NCI-H2227 (cell line): ENCODE measurements around the gene SLC2A4RG.

ENCODE experiments used
- DNase-seq: peaks from one replicate; lab custom pipeline; 2025; ENCODE audit not compliant: unreplicated experiment; lab: John Stamatoyannopoulos, UW

The SLC2A4RG gene

GRCh38 chr20:63698739-63699465, 40.7 kb upstream of the SLC2A4RG start:
- DNase-seq, result no peak

GRCh38 chr20:63699466-63700198, 39.9 kb upstream of the SLC2A4RG start:
- no peak for DNase-seq

GRCh38 chr20:63700199-63701050, 39.2 kb upstream of the SLC2A4RG start:
- DNase-seq, result no peak

- no peak for DNase-seq
Measured at GRCh38 chr20:63701051-63701328, 38.6 kb upstream of the SLC2A4RG start.

- no peak for DNase-seq
Measured at GRCh38 chr20:63701329-63702035, 38.1 kb upstream of the SLC2A4RG start.

GRCh38 chr20:63702036-63702665, 37.4 kb upstream of the SLC2A4RG start:
- DNase-seq, result no peak

GRCh38 chr20:63702751-63703470, 36.7 kb upstream of the SLC2A4RG start:
- no peak for DNase-seq

GRCh38 chr20:63703471-63703975, 36.1 kb upstream of the SLC2A4RG start:
- no peak for DNase-seq

GRCh38 chr20:63703976-63704748, 35.4 kb upstream of the SLC2A4RG start:
- DNase-seq, result no peak

- no peak for DNase-seq
Measured at GRCh38 chr20:63704749-63705117, 34.8 kb upstream of the SLC2A4RG start.

- no peak for DNase-seq
Measured at GRCh38 chr20:63705232-63706026, 34.1 kb upstream of the SLC2A4RG start.

GRCh38 chr20:63706027-63706695, 33.4 kb upstream of the SLC2A4RG start:
- DNase-seq, result no peak

GRCh38 chr20:63706852-63707557, 32.6 kb upstream of the SLC2A4RG start:
- peak; percentile 49 for DNase-seq

GRCh38 chr20:63707558-63708300, 31.8 kb upstream of the SLC2A4RG start, which contains the start of the genes ARFRP1 and ZGPAT:
ARFRP1 (minus strand) TSS chr20:63707976; CDS start chr20:63707091, 885 bp downstream.
ZGPAT (plus strand) TSS chr20:63708039; CDS start chr20:63708581, 542 bp downstream.
- DNase-seq, result peak; percentile 94

GRCh38 chr20:63708301-63709148, 31.1 kb upstream of the SLC2A4RG start:
- DNase-seq, result peak; percentile 71
